Measurements from ENCODE around the gene MAML3.

GRCh38 chr4:139776235-139776634, 377.7 kb downstream of the MAML3 start:
- TF ChIP-seq, protein P1, sequence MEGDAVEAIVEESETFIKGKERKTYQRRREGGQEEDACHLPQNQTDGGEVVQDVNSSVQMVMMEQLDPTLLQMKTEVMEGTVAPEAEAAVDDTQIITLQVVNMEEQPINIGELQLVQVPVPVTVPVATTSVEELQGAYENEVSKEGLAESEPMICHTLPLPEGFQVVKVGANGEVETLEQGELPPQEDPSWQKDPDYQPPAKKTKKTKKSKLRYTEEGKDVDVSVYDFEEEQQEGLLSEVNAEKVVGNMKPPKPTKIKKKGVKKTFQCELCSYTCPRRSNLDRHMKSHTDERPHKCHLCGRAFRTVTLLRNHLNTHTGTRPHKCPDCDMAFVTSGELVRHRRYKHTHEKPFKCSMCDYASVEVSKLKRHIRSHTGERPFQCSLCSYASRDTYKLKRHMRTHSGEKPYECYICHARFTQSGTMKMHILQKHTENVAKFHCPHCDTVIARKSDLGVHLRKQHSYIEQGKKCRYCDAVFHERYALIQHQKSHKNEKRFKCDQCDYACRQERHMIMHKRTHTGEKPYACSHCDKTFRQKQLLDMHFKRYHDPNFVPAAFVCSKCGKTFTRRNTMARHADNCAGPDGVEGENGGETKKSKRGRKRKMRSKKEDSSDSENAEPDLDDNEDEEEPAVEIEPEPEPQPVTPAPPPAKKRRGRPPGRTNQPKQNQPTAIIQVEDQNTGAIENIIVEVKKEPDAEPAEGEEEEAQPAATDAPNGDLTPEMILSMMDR (IDR thresholded peaks at IDR 0.05; ENCODE audit: low read depth, low read length) = no peak
- TF ChIP-seq POLR2A (IDR thresholded peaks at IDR 0.05; ENCODE audit: extremely low read depth, insufficient read length) = no peak

Measured in NB4 (cell line).